Panc1 (cell line): ENCODE measurements around the gene GLT1D1.

Source experiments
- CTCF ChIP-seq: fragments of 450-650 bp; IDR thresholded peaks from 2 replicates; pipeline ENCODE4 v1.5.1; 2017; ENCODE audit warnings: mild to moderate bottlenecking
- POLR2AphosphoS5 ChIP-seq: IDR thresholded peaks from 2 replicates; pipeline ENCODE4 v1.6.1; 2012; ENCODE audit warnings: mild to moderate bottlenecking, low read depth, low read length, moderate library complexity
- REST ChIP-seq, 2 experiments: IDR thresholded peaks; 2 replicates each; pipeline ENCODE4 v1.6.1; 2011 to 2012; ENCODE audit warnings: low read depth in 2 of 2, control low read depth in 1 of 2, low read length in 1 of 2, mild to moderate bottlenecking in 1 of 2, moderate library complexity in 1 of 2; ENCODE audit not compliant: insufficient read depth in 1 of 2
- SIN3A ChIP-seq: IDR thresholded peaks from 2 replicates; pipeline ENCODE4 v1.6.1; 2012; ENCODE audit warnings: low read depth, mild to moderate bottlenecking, low read length, moderate library complexity, borderline replicate concordance; ENCODE audit not compliant: insufficient read depth
- TCF7L2 ChIP-seq: IDR thresholded peaks from 2 replicates; pipeline ENCODE4 v1.6.1; 2011; ENCODE audit warnings: mild to moderate bottlenecking, low read depth, low read length, inconsistent platforms

- TF ChIP-seq CTCF (no peak), TCF7L2 (no peak), POLR2AphosphoS5 (no peak), REST (IDR thresholded peaks at IDR 0.05; ENCODE audit: insufficient read depth in 1 of 2, low read depth in 2 of 2, low read length in 1 of 2) (no peak), SIN3A (no peak)
Observed at GRCh38 chr12:128840862-128841468, 12.3 kb upstream of the GLT1D1 start.
